Measurements from ENCODE around the gene HBS1L. TPM values are rescaled to one million over a fixed set of nuclear protein-coding genes. Genes with fewer than 3 reads are reported as not detected.

The HBS1L gene
- total and polyA plus RNA-seq, 9 of the 15 experiments (the other 6 are each of a cell fraction or from before 2014, with no cell fraction given): 101 to 199 (median 145) TPM

DNA sequence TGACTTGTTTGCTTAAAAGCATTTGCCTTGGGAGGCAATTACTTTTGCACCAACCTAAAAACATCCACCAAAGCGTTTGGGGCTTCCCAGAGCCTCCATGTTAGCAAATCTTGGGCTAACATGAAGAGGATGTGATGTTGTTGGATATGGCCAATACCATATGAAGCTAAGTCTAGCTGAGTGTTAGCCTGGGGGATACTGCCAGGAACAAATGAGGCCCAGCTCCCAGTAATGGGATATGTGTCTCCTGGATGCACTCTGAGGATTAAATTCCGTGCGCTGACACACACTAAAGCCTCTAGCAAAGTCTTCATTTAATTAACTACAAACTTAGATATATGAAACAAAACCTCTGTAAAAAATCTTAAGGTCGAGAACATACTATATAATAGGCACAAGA is 35.3 kb upstream of the HBS1L start:
- TF ChIP-seq ZNF121 (CRISPR knock-in tag; conservative IDR thresholded peaks at IDR 0.05): no peak
- TF ChIP-seq ZNF77 (CRISPR knock-in tag; IDR thresholded peaks at IDR 0.05): no peak
- TF ChIP-seq, protein P1, sequence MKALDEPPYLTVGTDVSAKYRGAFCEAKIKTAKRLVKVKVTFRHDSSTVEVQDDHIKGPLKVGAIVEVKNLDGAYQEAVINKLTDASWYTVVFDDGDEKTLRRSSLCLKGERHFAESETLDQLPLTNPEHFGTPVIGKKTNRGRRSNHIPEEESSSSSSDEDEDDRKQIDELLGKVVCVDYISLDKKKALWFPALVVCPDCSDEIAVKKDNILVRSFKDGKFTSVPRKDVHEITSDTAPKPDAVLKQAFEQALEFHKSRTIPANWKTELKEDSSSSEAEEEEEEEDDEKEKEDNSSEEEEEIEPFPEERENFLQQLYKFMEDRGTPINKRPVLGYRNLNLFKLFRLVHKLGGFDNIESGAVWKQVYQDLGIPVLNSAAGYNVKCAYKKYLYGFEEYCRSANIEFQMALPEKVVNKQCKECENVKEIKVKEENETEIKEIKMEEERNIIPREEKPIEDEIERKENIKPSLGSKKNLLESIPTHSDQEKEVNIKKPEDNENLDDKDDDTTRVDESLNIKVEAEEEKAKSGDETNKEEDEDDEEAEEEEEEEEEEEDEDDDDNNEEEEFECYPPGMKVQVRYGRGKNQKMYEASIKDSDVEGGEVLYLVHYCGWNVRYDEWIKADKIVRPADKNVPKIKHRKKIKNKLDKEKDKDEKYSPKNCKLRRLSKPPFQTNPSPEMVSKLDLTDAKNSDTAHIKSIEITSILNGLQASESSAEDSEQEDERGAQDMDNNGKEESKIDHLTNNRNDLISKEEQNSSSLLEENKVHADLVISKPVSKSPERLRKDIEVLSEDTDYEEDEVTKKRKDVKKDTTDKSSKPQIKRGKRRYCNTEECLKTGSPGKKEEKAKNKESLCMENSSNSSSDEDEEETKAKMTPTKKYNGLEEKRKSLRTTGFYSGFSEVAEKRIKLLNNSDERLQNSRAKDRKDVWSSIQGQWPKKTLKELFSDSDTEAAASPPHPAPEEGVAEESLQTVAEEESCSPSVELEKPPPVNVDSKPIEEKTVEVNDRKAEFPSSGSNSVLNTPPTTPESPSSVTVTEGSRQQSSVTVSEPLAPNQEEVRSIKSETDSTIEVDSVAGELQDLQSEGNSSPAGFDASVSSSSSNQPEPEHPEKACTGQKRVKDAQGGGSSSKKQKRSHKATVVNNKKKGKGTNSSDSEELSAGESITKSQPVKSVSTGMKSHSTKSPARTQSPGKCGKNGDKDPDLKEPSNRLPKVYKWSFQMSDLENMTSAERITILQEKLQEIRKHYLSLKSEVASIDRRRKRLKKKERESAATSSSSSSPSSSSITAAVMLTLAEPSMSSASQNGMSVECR (CRISPR knock-in tag; IDR thresholded peaks at IDR 0.05): no peak
- TF ChIP-seq ZKSCAN8 (CRISPR knock-in tag; IDR thresholded peaks at IDR 0.05): no peak
- no peak for TF ChIP-seq HDGF (IDR thresholded peaks at IDR 0.05)
- no peak for TF ChIP-seq YBX1 (IDR thresholded peaks at IDR 0.05)
- TF ChIP-seq ZNF79 (CRISPR knock-in tag; IDR thresholded peaks at IDR 0.05; ENCODE audit: low read depth): no peak
- no peaks in the 10 kb centered on the region for H3K27me3 ChIP-seq (ENCODE audit: control insufficient read depth in 2 of 2, insufficient read depth in 2 of 2, low read length in 2 of 2)
- H2AFZ ChIP-seq (ENCODE audit: low read depth, low read length): peak overlapping the region; percentile 54
- H3K9ac ChIP-seq (ENCODE audit: insufficient read depth in 1 of 2, low read depth in 2 of 2, low read length in 2 of 2): no peak overlapping the region; a peak in 1 of 4 replicates
- peaks cover 31 to 85% of the 10 kb centered on the region in 2 experiments for H3K4me1 ChIP-seq (replicated peaks in 1 of 2; ENCODE audit: control insufficient read depth in 2 of 2, insufficient read depth in 2 of 2, low read length in 2 of 2)
- no peaks in the 10 kb centered on the region for H3K9me3 ChIP-seq (replicated peaks; ENCODE audit: control insufficient read depth, insufficient read depth, low read depth, low read length)
- WGBS (ENCODE audit: insufficient coverage, low coverage, missing lambda C conversion rate): 77% methylated on average over 4 of the region's 4 CpGs
- BruUV-seq (replicated peaks): no TSS peak
- H4K20me1 ChIP-seq (replicated peaks; ENCODE audit: control insufficient read depth, insufficient read depth, low read length): no peaks in the 10 kb centered on the region
- intact Hi-C loops (cut with micrococcal nuclease) (loop anchor here (5.0 to 10.0 kb wide), 4 partner anchors 85 to 347 kb away; partner anchors contain the start of gene MYB), in situ Hi-C loops (cut with MboI) (no loop called here)
- FAIRE-seq (no peak), DNase-seq (ENCODE audit: extremely low read depth in 1 of 4, low spot score in 3 of 4) (no peak), ATAC-seq (no peak)
- POLR2A ChIA-PET: interaction anchor here (0.6 kb wide), 1 partner anchor 111 kb away, joined by 3 read pairs; no protein-coding TSS in a partner anchor
- H3K4me3 ChIP-seq: no peak overlapping the region
- H3K27ac ChIP-seq (ENCODE audit: extremely low read depth, low read depth, low read length): peak overlapping the region; percentile 4; the same call in 1 of the 3 replicates
- CTCF ChIA-PET (ENCODE audit: low intra/inter-chr PET ratio): no interaction called here
- no peaks in the 10 kb centered on the region for H3K79me2 ChIP-seq (ENCODE audit: control insufficient read depth, insufficient read depth, low read length)
- no peak overlapping the region for H3K4me2 ChIP-seq (ENCODE audit: insufficient read depth, low read length)
- H3K36me3 ChIP-seq (ENCODE audit: control insufficient read depth, insufficient read depth, low read length): no peaks in the 10 kb centered on the region
- H3K9me1 ChIP-seq (ENCODE audit: control insufficient read depth, insufficient read depth, low read length): no peaks in the 10 kb centered on the region
